Measurements from ENCODE around the gene RASSF3. TPM values are rescaled to one million over a fixed set of nuclear protein-coding genes. Genes with fewer than 3 reads are reported as not detected.
A peak's percentile ranks its signal among the peaks of the same experiment; 100 is the strongest.

RASSF3 gene
- total and polyA plus RNA-seq, 2 of the 13 experiments (the other 11 are each of a cell fraction or from before 2014, with no cell fraction given) = 15.5 to 16.0 TPM

- H3K9me3 ChIP-seq (ENCODE audit: low read length) = no peaks in the 10 kb centered on the region
- BruUV-seq (replicated peaks) = no TSS peak
- intact Hi-C loops (cut with micrococcal nuclease; ENCODE audit: unreplicated experiment) (no loop called here), in situ Hi-C loops (cut with HindIII; ENCODE audit: extremely low pct_ligation_motif_present, low pct_unique_long_range_greater_than_20kb) (no loop called here)
- no peak overlapping the region for H3K4me3 ChIP-seq (replicated peaks in 1 of 3; ENCODE audit: insufficient read depth in 1 of 3, low read depth in 2 of 3, low read length in 3 of 3)
- no peaks in the 10 kb centered on the region for H3K79me2 ChIP-seq (ENCODE audit: insufficient read depth, low read length)
- no peak for DNase-seq (ENCODE audit: low spot score)
- H3K9ac ChIP-seq (ENCODE audit: insufficient read depth, low read depth, low read length) = no peak overlapping the region
- H3K4me1 ChIP-seq (ENCODE audit: insufficient read depth, low read length) = no peaks in the 10 kb centered on the region
- H2AFZ ChIP-seq (ENCODE audit: low read length) = no peak overlapping the region
- ChIA-PET CTCF (ENCODE audit: low intra/inter-chr PET ratio, low total read pairs) (no interaction called here), POLR2A (no interaction called here)
- FAIRE-seq = no peak
- 97% methylated on average over 6 of the region's 6 CpGs for WGBS (ENCODE audit: low lambda C conversion rate)
- H3K27ac ChIP-seq (ENCODE audit: extremely low read length, insufficient read depth, low read length) = no peak overlapping the region
- no peak for ATAC-seq
- H3K36me3 ChIP-seq (replicated peaks in 1 of 2; ENCODE audit: control insufficient read depth in 1 of 2, insufficient read depth in 2 of 2, low read length in 2 of 2) = peaks cover 9 to 57% of the 10 kb centered on the region in 2 experiments
- no peaks in the 10 kb centered on the region for H3K27me3 ChIP-seq (ENCODE audit: control insufficient read depth in 1 of 2, insufficient read depth in 2 of 2, low read length in 2 of 2)
- no peaks in the 10 kb centered on the region for H4K20me1 ChIP-seq (ENCODE audit: insufficient read depth, low read length)
- H3K4me2 ChIP-seq (ENCODE audit: low read depth, low read length) = no peak overlapping the region
- TF ChIP-seq PRPF4 (IDR thresholded peaks at IDR 0.05; ENCODE audit: low read depth, low read length, poor library complexity, severe bottlenecking) (no peak), ZNF10 (CRISPR knock-in tag; IDR thresholded peaks at IDR 0.05; ENCODE audit: borderline replicate concordance, low read depth) (no peak), CAMTA2 (CRISPR knock-in tag; IDR thresholded peaks at IDR 0.05; ENCODE audit: borderline replicate concordance) (no peak), ZNF616 (CRISPR knock-in tag; IDR thresholded peaks at IDR 0.05; ENCODE audit: low read depth) (no peak), ZNF75D (CRISPR knock-in tag; IDR thresholded peaks at IDR 0.05; ENCODE audit: borderline replicate concordance) (no peak), FOSL2 (CRISPR knock-in tag; IDR thresholded peaks at IDR 0.05) (no peak), MXD3 (CRISPR knock-in tag; IDR thresholded peaks at IDR 0.05) (no peak), SMYD3 (CRISPR knock-in tag; IDR thresholded peaks at IDR 0.05) (no peak)
These were observed 106.7 kb downstream of the RASSF3 start for GRCh38 chr12:64716839-64717455.

- Histone ChIP-seq H3K79me2 (ENCODE audit: insufficient read depth, low read length) (no peaks in the 10 kb centered on the region), H3K4me2 (ENCODE audit: low read depth, low read length) (no peak overlapping the region), H3K36me3 (replicated peaks in 1 of 2; ENCODE audit: control insufficient read depth in 1 of 2, insufficient read depth in 2 of 2, low read length in 2 of 2) (peaks cover 12 to 70% of the 10 kb centered on the region in 2 experiments), H3K4me1 (ENCODE audit: insufficient read depth, low read length) (no peaks in the 10 kb centered on the region), H4K20me1 (ENCODE audit: insufficient read depth, low read length) (no peaks in the 10 kb centered on the region), H2AFZ (ENCODE audit: low read length) (no peak overlapping the region), H3K9ac (ENCODE audit: insufficient read depth, low read depth, low read length) (no peak overlapping the region), H3K27me3 (ENCODE audit: control insufficient read depth in 1 of 2, insufficient read depth in 2 of 2, low read length in 2 of 2) (no peaks in the 10 kb centered on the region), H3K9me3 (ENCODE audit: low read length) (no peaks in the 10 kb centered on the region), H3K4me3 (replicated peaks in 1 of 3; ENCODE audit: insufficient read depth in 1 of 3, low read depth in 2 of 3, low read length in 3 of 3) (no peak overlapping the region), H3K27ac (ENCODE audit: extremely low read length, insufficient read depth, low read length) (no peak overlapping the region)
- FAIRE-seq (no peak), DNase-seq (ENCODE audit: low spot score) (no peak), ATAC-seq (no peak)
- ChIA-PET POLR2A (no interaction called here), CTCF (ENCODE audit: low intra/inter-chr PET ratio, low total read pairs) (no interaction called here)
- intact Hi-C loops (cut with micrococcal nuclease; ENCODE audit: unreplicated experiment) = no loop called here
- in situ Hi-C loops (cut with HindIII; ENCODE audit: extremely low pct_ligation_motif_present, low pct_unique_long_range_greater_than_20kb) = no loop called here
- no TSS peak for BruUV-seq (replicated peaks)
- TF ChIP-seq MAFK (conservative IDR thresholded peaks at IDR 0.05 in 1 of 2, IDR thresholded peaks at IDR 0.05 in 1 of 2; ENCODE audit: low read length in 2 of 2) (peak; percentile 92 to 96), ZNF780A (CRISPR knock-in tag; IDR thresholded peaks at IDR 0.05) (no peak), MAFF (IDR thresholded peaks at IDR 0.05; ENCODE audit: low read depth, low read length) (peak; percentile 92), ZNF335 (CRISPR knock-in tag; IDR thresholded peaks at IDR 0.05) (no peak)
- WGBS (ENCODE audit: low lambda C conversion rate) = 100% methylated on average over 1 of the region's 1 CpG
These were observed 108.4 kb downstream of the RASSF3 start for GRCh38 chr12:64718649-64719048.

Measured in HepG2 (cell line).